Loucy (cell line): ENCODE measurements around the gene PCBD1.

Experiments used
- CTCF ChIP-seq: fragments of 200-600 bp; sonication (generic); conservative IDR thresholded peaks from 2 replicates; pipeline ENCODE4 v1.5.1; 2014; ENCODE audit warnings: mild to moderate bottlenecking, antibody characterized with exemption, low read length
- EZH2phosphoT487 ChIP-seq: fragments of 200-600 bp; IDR thresholded peaks from 2 replicates; pipeline ENCODE4 v1.6.1; 2018; ENCODE audit warnings: antibody characterized with exemption, mild to moderate bottlenecking, moderate library complexity, borderline replicate concordance

DNA sequence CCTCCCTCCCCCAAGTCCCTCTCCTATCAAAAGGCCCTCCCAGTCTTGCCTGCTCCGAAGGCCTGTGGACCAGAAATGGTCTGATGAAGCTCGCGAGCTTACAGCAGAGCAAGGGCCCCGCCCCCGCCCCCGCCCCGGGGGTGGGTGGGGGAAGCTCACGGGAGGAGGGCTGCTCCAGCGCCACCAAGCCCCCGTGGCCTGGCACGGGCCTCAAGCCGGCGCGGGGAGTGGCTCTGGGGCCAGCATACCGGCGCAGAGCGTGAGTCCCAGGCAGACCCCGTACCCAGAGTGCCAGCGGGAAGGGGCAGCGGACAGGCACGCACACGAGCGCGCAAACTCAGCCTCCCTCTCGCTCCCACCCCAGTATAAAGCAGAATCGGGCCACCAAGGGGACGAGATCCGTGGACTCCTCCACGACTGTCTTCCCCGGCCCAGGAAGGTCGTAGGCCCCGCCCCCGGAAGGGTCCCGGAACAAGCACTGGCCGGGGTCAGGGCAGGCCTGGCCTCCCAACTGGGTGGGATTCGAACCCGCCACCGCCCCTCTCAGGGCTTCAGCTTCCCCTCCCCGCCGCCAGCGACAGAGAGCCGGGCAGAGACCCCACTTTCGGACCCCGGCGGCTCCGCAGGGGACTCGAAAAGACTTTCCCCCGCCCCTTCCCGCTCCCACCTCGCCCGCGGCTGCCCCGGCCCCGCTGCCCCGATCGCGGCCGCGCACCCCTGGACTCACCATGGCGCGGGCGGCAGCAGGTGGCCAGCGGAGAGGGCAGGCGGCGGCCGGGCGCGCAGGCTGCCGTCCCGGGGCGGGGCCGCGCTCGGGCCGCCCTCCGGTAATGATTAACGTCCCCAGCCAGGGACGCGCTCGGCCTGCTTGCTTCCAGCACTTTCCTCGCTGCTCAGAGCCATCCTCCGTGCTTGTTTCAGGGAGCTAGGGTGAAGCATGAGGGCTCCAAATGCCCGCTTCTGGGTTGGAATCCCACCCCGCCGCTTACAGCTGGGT is at the start of gene PCBD1:
- TF ChIP-seq CTCF (no peak), EZH2phosphoT487 (no peak)
